GM21528 (cell line): ENCODE results near the gene CCDC12.

ENCODE experiments used
- ATAC-seq: cut with Tn5 transposase; IDR thresholded peaks from one replicate; pipeline ENCODE4 v1.9.1; 2021; ENCODE audit warnings: mild to moderate bottlenecking, moderate library complexity; ENCODE audit not compliant: unreplicated experiment, low FRiP score

CCDC12 gene

GRCh38 chr3:46883830-46884185 is 92.7 kb downstream of the CCDC12 start:
- ATAC-seq = no peak

DNA sequence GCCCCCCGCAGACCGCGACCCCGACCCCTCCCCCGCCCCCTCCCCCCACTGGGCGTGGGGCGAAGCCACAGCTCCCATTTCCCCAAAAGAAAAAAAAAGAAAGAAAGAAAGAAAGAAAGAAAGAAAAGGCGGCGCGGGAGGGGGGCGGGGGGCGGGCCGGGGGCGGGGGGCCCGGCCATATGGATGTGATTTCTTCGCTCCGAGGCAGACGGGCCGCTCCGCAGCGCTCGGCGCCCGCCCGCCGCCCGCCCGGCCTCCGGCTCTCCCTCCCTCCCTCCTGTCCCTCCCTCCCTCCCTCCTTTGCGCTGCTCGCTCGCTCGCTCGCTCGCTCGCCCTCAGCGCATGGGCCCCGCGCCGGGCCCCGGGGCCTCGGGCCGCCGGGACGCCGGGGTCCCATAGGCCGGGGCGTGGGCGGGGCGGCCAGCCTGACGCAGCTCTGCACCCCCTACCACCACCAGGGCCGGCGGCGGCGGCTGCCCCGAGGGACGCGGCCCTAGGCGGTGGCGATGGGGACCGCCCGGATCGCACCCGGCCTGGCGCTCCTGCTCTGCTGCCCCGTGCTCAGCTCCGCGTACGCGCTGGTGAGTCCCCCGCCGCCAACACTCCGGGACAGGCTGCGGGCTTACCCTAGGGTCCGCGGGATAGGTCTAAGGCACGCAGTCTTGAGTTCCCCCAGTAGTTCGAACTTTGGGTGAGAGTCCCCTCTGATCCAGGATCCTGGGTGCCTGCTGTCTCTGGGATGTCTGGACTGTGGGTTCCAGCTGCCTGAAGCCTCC is 93.3 kb downstream of the CCDC12 start:
- no peak for ATAC-seq

DNA sequence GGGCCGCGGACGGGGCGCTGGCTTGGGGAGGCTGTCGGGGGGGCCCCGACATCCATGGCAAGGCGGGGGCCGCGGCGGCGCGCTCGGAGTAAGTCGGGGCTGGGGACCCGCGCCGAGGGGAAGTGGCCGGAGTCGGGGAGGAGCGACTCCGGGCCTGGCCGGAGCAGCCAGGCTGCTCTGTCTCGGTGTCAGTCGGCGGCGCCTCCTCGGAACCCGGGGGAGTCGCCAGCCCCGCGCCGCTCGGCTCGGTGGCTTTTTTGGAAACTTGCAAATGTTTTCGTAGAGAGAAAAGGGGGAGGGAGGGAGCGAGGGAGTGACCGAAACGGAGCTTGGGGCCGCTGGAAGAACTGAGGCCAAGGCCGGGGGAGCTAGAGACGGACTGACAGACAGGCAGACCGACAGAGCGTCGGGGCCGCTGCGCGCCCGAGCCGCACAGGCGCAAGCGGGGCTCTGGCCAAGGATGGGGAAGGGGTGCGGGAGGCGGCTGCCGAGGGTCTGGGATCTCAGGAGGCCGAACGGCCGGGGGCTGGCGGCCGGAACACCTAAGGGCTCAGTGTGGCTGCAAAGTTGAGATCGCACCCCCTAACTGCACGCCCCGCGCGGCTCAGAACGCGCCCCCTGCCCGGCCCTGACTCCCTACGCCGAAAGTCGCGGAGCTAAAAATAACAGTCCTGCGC is 94.0 kb downstream of the CCDC12 start:
- no peak for ATAC-seq

- ATAC-seq = no peak
Measured at GRCh38 chr3:46881596-46882376, 94.8 kb downstream of the CCDC12 start.

DNA sequence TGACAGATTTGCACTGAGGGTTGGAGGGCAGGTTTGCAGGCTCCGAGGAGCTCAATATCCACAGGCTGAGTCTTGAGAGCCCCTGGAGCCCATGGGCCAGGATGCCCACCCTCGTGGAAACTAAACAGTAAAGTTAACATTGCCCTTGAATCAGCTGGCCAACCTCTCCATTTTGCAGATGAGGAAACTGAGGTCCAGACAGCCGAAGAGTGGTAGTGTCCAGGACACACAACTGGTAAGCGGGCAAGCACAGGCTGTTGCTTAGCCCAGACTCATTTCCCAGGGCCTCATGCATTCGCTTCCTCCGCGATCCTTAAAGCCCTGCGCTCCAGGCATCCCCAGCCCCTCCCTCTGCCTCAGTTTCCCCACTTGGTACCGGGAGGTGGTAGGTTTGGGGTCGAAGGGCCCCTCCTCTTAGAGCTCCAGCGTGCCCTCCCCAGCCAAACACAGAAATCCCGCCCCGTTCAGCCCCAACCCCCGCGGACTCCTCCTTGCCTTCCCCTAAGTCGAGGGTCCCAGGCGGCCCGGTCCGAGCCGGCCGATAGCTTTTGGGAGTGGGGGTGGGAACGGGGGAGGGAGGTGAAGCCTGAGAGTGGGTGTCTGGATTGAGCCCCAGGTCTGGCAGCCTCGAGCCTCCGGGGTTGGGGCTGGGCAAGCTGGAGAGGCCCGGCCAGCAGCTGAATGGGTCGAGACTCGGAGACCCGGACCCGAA is 95.5 kb downstream of the CCDC12 start:
- no peak for ATAC-seq

- ATAC-seq = no peak
Measured at GRCh38 chr3:46878781-46879436, 97.6 kb downstream of the CCDC12 start.

DNA sequence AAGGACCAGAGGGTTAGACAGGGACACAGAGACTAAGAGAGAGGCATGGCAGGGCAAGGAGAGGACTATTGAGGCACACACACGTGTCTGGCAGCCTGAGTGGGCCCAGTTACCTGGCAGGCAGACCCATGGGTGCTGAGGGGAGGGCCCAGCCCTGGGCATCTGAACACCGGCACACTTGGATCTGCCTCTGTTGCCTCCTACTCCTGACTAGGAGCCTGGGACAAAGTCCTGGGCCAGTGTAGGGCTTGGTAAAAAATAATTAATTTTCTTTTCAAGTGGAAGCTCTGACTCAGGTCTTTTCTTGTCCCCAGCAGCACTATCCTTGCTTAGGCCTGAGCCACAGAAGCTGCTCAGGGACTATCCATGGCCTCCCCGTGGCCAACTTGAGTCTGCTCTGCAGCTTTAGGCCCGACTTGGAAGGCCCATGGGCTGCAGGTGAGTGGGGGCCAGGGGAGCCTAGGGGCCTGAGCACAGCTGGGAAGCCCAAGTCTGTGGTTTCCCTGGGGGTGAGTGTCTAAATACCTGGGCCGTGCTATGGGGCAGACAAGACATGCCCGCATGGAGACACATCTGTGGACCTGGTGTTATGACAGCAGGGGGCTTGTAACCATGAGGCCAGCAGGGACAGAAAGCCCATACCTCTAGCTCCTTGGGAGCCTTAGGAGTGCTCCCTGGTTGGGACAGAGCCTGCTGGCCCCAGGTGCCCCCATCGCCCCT is 99.0 kb downstream of the CCDC12 start, which contains the start of gene PTH1R:
Gene PTH1R (plus strand): TSS at position 316 of the 720 bp plus-strand sequence. CDS start 5,839 bp downstream, outside the sequence.
- no peak for ATAC-seq

GRCh38 chr3:46876313-46877300 is 99.9 kb downstream of the CCDC12 start:
- ATAC-seq = no peak

DNA sequence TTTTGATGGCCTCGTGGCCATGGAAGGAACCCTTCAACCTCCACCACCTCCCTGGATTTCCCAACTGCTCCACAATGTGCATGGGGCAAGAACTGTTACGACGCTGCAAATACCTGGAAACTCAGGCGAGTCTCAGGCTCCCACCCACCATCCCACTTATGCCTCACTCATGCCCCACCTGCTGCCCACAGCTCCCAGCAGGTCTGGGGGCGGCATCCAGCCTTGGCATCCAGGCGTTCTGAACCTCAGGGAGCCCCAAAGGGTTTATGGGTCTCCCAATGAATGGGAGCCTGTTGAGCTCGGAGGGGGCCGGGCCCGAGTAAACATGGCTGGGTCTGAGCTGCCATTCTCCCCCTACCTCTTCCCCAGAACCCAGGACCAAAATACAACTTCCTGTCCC is 101.0 kb downstream of the CCDC12 start:
- no peak for ATAC-seq

DNA sequence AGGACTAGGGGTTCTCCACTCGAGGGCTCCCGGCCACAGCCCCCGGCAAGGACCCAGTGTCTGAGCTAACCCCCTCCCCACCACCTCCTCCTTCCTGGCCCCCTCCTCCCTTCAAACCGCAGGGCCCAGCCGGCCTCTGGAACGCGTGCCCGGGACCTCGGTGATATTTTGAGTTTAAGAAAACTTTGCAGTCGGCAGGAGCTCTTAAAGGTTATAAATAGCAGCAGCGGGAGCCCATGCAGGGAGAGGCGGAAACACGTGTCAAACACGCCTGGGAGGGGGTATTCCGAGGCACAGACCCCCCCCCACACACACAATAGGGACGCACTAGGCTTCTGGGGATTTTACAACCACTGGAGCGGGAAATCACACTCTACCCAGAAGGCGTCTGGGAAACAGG is 102.1 kb downstream of the CCDC12 start:
- no peak for ATAC-seq

- ATAC-seq = no peak
Measured at GRCh38 chr3:46873521-46873920, 103.0 kb downstream of the CCDC12 start.
